Fibroblast of mammary gland (primary cell): ENCODE measurements around the gene FJX1.

Source experiments
- DNase-seq: peaks from one replicate; pipeline ENCODE4 v3.0.0-alpha.2; 2010; ENCODE audit warnings: low read depth
- H3K4me3 ChIP-seq: 2 replicates; pipeline ENCODE4 v1.5.1; 2011; ENCODE audit warnings: low read depth, mild to moderate bottlenecking, low read length, moderate library complexity; ENCODE audit not compliant: control insufficient read depth
- TF ChIP-seq, protein P1 (sequence below): conservative IDR thresholded peaks from 2 replicates; pipeline ENCODE4 v1.5.1; 2011; ENCODE audit warnings: low read depth, low read length, inconsistent platforms; ENCODE audit not compliant: control insufficient read depth, insufficient read depth

Gene FJX1

DNA sequence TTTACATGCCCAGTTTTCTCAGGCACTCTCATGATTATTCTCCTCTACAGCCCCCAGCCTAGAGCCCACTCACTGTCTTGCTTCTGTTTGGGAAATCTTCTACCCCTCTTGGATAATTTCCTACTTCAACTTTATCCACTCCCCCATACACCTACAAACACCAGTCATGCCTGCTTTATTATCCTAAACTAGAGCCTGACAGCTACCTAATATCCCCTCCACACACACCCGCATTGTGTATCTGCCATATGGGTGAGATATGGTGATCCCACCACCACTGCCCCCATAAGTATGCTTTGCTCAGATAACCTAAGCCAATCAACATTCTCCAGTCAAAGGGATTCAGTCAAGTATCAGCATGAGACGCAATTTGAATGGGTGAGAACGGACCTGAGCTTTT is 15.3 kb upstream of the FJX1 start:
- DNase-seq = no peak
- H3K4me3 ChIP-seq = no peak overlapping the region
- TF ChIP-seq, protein P1, sequence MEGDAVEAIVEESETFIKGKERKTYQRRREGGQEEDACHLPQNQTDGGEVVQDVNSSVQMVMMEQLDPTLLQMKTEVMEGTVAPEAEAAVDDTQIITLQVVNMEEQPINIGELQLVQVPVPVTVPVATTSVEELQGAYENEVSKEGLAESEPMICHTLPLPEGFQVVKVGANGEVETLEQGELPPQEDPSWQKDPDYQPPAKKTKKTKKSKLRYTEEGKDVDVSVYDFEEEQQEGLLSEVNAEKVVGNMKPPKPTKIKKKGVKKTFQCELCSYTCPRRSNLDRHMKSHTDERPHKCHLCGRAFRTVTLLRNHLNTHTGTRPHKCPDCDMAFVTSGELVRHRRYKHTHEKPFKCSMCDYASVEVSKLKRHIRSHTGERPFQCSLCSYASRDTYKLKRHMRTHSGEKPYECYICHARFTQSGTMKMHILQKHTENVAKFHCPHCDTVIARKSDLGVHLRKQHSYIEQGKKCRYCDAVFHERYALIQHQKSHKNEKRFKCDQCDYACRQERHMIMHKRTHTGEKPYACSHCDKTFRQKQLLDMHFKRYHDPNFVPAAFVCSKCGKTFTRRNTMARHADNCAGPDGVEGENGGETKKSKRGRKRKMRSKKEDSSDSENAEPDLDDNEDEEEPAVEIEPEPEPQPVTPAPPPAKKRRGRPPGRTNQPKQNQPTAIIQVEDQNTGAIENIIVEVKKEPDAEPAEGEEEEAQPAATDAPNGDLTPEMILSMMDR = no peak

DNA sequence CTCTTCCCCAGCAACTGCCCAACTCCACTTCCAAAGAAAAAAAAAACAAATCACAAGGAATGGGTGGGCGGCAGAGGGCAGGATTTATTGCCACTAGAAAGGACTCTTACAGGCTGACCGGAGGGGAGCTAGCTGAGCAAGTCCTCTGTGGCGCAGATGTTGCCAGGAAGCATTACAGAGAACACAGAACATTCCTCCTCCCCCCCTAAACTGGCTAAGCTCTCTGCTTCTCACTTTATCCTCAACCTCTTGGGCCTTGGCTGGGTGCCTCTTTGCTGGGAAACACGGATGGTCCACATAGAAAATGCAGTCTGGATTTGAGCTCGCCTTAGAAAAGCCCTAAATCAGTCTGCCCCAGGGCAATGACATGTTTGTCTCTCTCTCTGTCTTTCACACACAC is 12.6 kb upstream of the FJX1 start:
- TF ChIP-seq, protein P1 = no peak
- H3K4me3 ChIP-seq = no peak overlapping the region
- DNase-seq = peak; percentile 90

DNA sequence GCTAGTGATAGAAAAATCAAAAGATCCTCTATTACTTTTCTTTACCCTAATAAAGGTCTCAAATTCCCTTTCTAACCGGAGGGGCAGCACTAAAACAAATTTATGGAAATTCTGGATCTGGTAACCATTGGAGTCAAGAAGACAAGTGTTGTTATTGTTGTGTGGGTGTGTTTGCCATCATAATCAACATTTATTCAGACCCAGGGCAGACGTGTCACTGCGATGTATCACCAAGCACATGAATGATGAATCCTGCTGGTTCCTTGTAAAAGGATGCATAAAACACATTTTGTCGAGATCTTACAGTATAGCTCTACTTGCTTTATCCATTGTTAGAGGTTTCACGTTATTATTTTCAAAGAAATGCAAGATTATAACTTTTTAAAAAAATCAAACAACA is 12.1 kb upstream of the FJX1 start:
- no peak overlapping the region for H3K4me3 ChIP-seq
- TF ChIP-seq, protein P1 = no peak
- no peak for DNase-seq

DNA sequence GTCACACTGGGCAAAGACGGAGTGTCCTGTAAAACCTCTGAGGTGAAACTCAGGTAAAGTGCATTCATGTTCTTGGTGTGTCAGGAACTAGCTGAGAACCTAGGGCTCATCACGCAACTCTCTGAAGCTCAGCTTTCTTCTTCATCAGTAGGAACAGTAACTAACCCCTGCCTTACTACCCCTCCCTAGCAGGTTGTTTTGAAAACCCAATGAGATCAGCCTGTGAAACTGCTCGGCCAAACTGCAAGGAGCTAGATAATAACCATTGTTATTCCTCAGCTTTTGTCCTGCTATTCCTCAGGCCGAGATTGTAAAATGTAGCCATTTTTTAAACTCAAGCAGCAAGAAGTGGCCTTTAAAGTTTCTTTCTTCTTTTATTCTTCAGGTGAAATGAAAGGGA is 9.8 kb upstream of the FJX1 start:
- TF ChIP-seq, protein P1 = no peak
- DNase-seq = no peak
- H3K4me3 ChIP-seq = no peak overlapping the region

DNA sequence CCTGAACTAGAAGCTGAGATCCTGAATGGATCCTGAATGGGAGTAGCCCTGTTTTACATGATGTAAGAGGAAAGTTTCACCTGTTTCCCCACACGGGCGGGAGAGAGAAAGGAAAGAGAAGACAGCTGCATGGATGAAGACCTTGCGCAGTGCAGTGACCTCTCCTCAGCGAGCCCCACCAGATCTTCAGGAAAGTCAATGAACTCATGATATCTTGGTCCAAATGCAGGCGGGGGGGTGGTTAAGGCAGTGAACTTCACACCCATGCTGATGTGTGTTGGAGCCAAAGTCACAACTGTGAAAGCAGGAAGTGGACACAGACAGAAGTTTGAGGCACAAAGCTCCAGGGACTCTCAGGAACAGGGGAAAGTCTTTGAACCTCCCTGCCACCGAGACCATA is 8.6 kb upstream of the FJX1 start:
- DNase-seq = no peak
- no peak overlapping the region for H3K4me3 ChIP-seq
- TF ChIP-seq, protein P1 = no peak

DNA sequence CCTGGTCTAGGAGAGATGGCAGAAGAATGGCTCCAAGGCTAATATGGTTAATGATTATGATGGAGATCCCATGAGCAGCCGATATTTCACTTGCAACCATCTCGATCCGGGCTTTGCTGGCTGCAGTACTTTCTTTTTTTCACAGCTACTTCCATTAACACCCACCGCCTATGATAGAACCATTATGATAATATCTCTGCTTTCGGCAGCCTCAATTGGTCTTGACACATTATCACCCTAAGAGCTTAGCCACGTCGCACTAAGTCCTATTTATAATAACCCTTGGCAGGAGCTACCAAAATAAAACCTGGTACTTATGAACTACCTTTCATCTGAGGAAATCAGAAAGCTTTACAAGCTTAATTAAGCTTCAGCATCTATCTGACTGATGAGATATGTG is 7.6 kb upstream of the FJX1 start:
- no peak for DNase-seq
- no peak overlapping the region for H3K4me3 ChIP-seq
- TF ChIP-seq, protein P1 = no peak

DNA sequence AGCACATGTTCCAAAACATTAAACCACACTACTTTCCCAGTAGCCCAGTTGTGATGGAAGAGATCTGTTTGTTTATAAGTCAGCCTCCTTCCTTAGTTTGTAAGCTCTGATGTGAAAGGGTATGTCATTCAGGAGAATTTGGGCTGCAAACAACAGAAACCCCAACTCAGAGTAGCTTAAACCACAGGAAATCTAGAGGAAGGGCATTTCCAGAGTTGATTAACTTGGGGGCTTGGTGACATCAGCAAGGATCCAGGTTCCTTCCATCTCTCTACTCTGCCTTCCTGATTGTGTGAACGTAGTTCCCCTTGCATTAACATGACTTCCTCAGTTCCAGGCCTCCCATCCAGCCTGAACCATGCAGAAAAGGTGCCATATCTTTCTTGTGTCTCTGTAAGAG is 6.5 kb upstream of the FJX1 start:
- H3K4me3 ChIP-seq = no peak overlapping the region
- TF ChIP-seq, protein P1 = no peak
- no peak for DNase-seq
